K562 (cell line): ENCODE data around the gene SH3PXD2B. TPM values are rescaled to one million over a fixed set of nuclear protein-coding genes. Genes with fewer than 3 reads are reported as not detected.

Experiments
- ARNT ChIP-seq, 2 experiments: fragments of 450-650 bp; IDR thresholded peaks; 2 replicates each; pipeline ENCODE4 v1.6.1; 2016; ENCODE audit warnings: mild to moderate bottlenecking in 1 of 2
- CBX1 ChIP-seq: sonication (generic); IDR thresholded peaks from 2 replicates; pipeline ENCODE4 v1.6.1; 2016; ENCODE audit warnings: antibody characterized with exemption, low read depth, mild to moderate bottlenecking
- FOXJ2 ChIP-seq: fragments of 200-800 bp; sonication (Bioruptor generic); IDR thresholded peaks from 2 replicates; pipeline ENCODE4 v1.6.1; 2016; ENCODE audit warnings: missing genetic modification characterization, missing compliant biosample characterization
- FOXJ3 ChIP-seq: sonication (generic); formaldehyde crosslinking; IDR thresholded peaks from 2 replicates; pipeline ENCODE4 v1.4.0; 2020; ENCODE audit warnings: mild to moderate bottlenecking, missing genetic modification reagents
- HDAC6 ChIP-seq: IDR thresholded peaks from 2 replicates; pipeline ENCODE4 v1.6.1; 2012; ENCODE audit warnings: low read depth, mild to moderate bottlenecking, control low read depth, inconsistent platforms, low read length, moderate library complexity
- ILF3 ChIP-seq: fragments of 450-650 bp; IDR thresholded peaks from 2 replicates; pipeline ENCODE4 v1.6.1; 2018; ENCODE audit warnings: antibody characterized with exemption, mild to moderate bottlenecking, moderate library complexity, borderline replicate concordance
- JUND ChIP-seq, 2 experiments: IDR thresholded peaks; 2 replicates in 1 of 2; 3 replicates in 1 of 2; pipeline ENCODE4 v1.6.1; 2011; ENCODE audit warnings: borderline replicate concordance in 2 of 2, low read depth in 2 of 2, low read length in 2 of 2, improper control_type of control experiment in 1 of 2, missing biosample characterization in 1 of 2, missing genetic modification characterization in 1 of 2, missing genetic modification reagents in 1 of 2
- KDM1A ChIP-seq, 2 experiments: fragments of 450-650 bp; IDR thresholded peaks; 2 replicates each; pipeline ENCODE4 v1.6.1; 2016; ENCODE audit warnings: mild to moderate bottlenecking in 2 of 2
- NFYB ChIP-seq: IDR thresholded peaks from 2 replicates; pipeline ENCODE4 v1.6.1; 2011; ENCODE audit warnings: mild to moderate bottlenecking, moderate library complexity; ENCODE audit not compliant: insufficient read length; ENCODE audit errors: extremely low read depth
- RAD21 ChIP-seq, 2 experiments: fragments of 250-450 bp in 1 of 2; fragments of 450-650 bp in 1 of 2; sonication (Bioruptor Pico) in 1 of 2; formaldehyde crosslinking in 1 of 2; IDR thresholded peaks in 1 of 2; conservative IDR thresholded peaks in 1 of 2; 2 replicates each; pipeline versions ENCODE4 v1.4.0 to v1.8.0; 2020 to 2022; ENCODE audit warnings: mild to moderate bottlenecking in 2 of 2, moderate library complexity in 1 of 2
- RBBP5 ChIP-seq: fragments of 200-600 bp; sonication (generic); IDR thresholded peaks from 2 replicates; pipeline ENCODE4 v1.6.1; 2012; ENCODE audit warnings: borderline replicate concordance, mild to moderate bottlenecking, low read length, control low read depth, inconsistent platforms; ENCODE audit not compliant: insufficient read depth, poor library complexity, severe bottlenecking
- RBM25 ChIP-seq: fragments of 200-400 bp; formaldehyde crosslinking; IDR thresholded peaks from 2 replicates; pipeline ENCODE4 v1.6.1; 2018; ENCODE audit warnings: low read length, low read depth, moderate library complexity; ENCODE audit not compliant: severe bottlenecking
- RFX7 ChIP-seq: fragments of 250-450 bp; sonication (Bioruptor Pico); IDR thresholded peaks from 2 replicates; pipeline ENCODE4 v1.5.1; 2021; ENCODE audit warnings: mild to moderate bottlenecking
- RNF2 ChIP-seq: sonication (generic); IDR thresholded peaks from 2 replicates; pipeline ENCODE4 v1.6.1; 2016
- SMARCE1 ChIP-seq: fragments of 450-650 bp; IDR thresholded peaks from 2 replicates; pipeline ENCODE4 v1.7.1; 2016; ENCODE audit warnings: mild to moderate bottlenecking
- SRSF7 ChIP-seq: fragments of 200-400 bp; formaldehyde crosslinking; optimal IDR thresholded peaks from 2 replicates; pipeline ENCODE3; 2017; ENCODE audit warnings: mild to moderate bottlenecking, low read depth, low read length
- WHSC1 ChIP-seq: IDR thresholded peaks from one replicate; pipeline ENCODE4 v1.6.1; 2012; ENCODE audit warnings: low read length, control low read depth, inconsistent platforms
- ZC3H11A ChIP-seq: IDR thresholded peaks from 2 replicates; pipeline ENCODE4 v1.6.1; 2012; ENCODE audit warnings: low read depth, low read length, improper control_type of control experiment
- ZNF316 ChIP-seq: fragments of 450-650 bp; IDR thresholded peaks from 2 replicates; pipeline ENCODE4 v1.6.1; 2016
- ZNF354B ChIP-seq: fragments of 250-450 bp; sonication (Bioruptor Pico); IDR thresholded peaks from 2 replicates; pipeline ENCODE4 v1.4.0; 2020
- polyA plus RNA-seq, 8 experiments: library from polyadenylated mRNA; depleted of rRNA in 4 of 8; stranded (reverse) in 5 of 8; unstranded in 3 of 8; fragments of >200 nt; fragmentation: Nextera tagmentation in 2 of 8; fragmentation: Illumina TruSeq in 1 of 8; extraction: Ambion mirVana in 2 of 8; extraction: Trizol in 1 of 8; gene quantifications; 2 replicates each; pipeline versions ENCODE4 v1.2.1 to v1.2.3, GENCODE V29; 2011 to 2014; ENCODE audit warnings: inconsistent platforms in 1 of 8, missing spikeins in 1 of 8
- total RNA-seq, 7 experiments: library from RNA; depleted of rRNA in 6 of 7; stranded (reverse); fragments of >200 nt in 6 of 7; fragmentation: Illumina TruSeq in 2 of 7; extraction: Trizol in 2 of 7; gene quantifications; 2 replicates each; pipeline versions ENCODE4 v1.2.1 to v1.2.3, GENCODE V29; 2011 to 2021; ENCODE audit warnings: low replicate concordance in 1 of 7
- TF ChIP-seq, protein P1 (sequence below): conservative IDR thresholded peaks from 2 replicates; pipeline ENCODE4 v1.6.1; 2011; ENCODE audit warnings: low read depth, mild to moderate bottlenecking, low read length; ENCODE audit not compliant: control insufficient read depth
- TF ChIP-seq, protein P2 (sequence below): fragments of 250-450 bp; sonication (Bioruptor Pico); IDR thresholded peaks from 2 replicates; pipeline ENCODE4 v1.4.0; 2020; ENCODE audit warnings: mild to moderate bottlenecking, moderate library complexity, borderline replicate concordance
- TF ChIP-seq, protein P3 (sequence below): fragments of 200-800 bp; sonication (Bioruptor generic); IDR thresholded peaks from 2 replicates; pipeline ENCODE4 v1.6.1; 2017; ENCODE audit warnings: missing genetic modification characterization, missing compliant biosample characterization

SH3PXD2B gene
- total and polyA plus RNA-seq, 9 of the 15 experiments (the other 6 are each of a cell fraction or from before 2014, with no cell fraction given): 0.04 to 0.66 (median 0.19) TPM

DNA sequence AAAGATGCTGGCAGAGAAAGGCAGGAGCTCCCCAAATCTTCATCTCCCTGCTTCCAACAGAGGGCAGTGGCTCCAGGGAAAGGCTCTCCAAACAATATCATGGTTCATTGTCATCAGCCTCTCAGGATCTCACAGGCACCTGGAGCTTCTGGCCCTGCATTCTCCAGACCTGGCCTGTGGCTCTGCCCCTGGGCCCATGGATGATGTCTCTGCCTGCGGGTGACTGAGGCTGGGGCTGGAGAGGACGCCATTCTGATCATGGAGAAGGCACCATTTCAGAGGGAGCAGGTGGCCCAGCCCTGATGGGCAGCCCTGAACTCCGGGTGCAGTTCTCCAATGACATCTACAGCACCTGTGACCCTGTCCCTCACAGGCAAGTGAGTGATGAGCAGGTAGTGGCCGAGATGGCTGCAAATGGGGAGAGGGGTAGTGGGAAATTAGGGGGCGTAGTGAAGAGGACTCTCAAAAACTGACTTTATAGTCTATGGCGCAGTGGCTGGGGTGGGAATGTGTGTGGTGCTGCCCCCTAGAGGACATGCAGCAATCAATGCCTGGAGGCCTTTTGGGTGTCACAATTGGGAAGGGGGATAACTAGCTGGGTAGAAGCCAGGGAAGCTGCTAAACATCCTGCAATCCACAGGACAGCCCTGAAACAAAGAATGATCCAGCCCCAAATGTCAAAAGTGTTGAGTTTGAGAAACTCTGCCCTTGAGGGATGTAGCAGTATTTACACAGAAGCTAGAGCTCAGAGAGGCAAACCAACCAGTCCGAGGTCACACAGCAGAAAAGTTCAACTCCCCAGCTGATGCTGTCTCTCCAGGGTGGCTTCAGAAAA lies 3.2 kb downstream of the SH3PXD2B start (continued):
- no peak for TF ChIP-seq ARNT (IDR thresholded peaks at IDR 0.05)
- TF ChIP-seq, protein P1, sequence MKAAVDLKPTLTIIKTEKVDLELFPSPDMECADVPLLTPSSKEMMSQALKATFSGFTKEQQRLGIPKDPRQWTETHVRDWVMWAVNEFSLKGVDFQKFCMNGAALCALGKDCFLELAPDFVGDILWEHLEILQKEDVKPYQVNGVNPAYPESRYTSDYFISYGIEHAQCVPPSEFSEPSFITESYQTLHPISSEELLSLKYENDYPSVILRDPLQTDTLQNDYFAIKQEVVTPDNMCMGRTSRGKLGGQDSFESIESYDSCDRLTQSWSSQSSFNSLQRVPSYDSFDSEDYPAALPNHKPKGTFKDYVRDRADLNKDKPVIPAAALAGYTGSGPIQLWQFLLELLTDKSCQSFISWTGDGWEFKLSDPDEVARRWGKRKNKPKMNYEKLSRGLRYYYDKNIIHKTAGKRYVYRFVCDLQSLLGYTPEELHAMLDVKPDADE: no peak
- TF ChIP-seq CBX1: no peak
- no peak for TF ChIP-seq RFX7 (CRISPR knock-in tag)
- TF ChIP-seq JUND (IDR thresholded peaks at IDR 0.05; ENCODE audit: borderline replicate concordance, low read depth, low read length): no peak
- peak; percentile 13; the same call in 1 of the 3 replicates for TF ChIP-seq JUND (tag; IDR thresholded peaks at IDR 0.05; ENCODE audit: borderline replicate concordance, low read depth, low read length)
- no peak for TF ChIP-seq RNF2
- TF ChIP-seq, protein P2, sequence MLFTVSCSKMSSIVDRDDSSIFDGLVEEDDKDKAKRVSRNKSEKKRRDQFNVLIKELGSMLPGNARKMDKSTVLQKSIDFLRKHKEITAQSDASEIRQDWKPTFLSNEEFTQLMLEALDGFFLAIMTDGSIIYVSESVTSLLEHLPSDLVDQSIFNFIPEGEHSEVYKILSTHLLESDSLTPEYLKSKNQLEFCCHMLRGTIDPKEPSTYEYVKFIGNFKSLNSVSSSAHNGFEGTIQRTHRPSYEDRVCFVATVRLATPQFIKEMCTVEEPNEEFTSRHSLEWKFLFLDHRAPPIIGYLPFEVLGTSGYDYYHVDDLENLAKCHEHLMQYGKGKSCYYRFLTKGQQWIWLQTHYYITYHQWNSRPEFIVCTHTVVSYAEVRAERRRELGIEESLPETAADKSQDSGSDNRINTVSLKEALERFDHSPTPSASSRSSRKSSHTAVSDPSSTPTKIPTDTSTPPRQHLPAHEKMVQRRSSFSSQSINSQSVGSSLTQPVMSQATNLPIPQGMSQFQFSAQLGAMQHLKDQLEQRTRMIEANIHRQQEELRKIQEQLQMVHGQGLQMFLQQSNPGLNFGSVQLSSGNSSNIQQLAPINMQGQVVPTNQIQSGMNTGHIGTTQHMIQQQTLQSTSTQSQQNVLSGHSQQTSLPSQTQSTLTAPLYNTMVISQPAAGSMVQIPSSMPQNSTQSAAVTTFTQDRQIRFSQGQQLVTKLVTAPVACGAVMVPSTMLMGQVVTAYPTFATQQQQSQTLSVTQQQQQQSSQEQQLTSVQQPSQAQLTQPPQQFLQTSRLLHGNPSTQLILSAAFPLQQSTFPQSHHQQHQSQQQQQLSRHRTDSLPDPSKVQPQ (CRISPR knock-in tag): no peak
- TF ChIP-seq ILF3: no peak
- TF ChIP-seq FOXJ3 (CRISPR knock-in tag): no peak
- peak; percentile 9 to 53; a peak in 2 of 4 replicates for TF ChIP-seq RAD21 (CRISPR knock-in tag; conservative IDR thresholded peaks at IDR 0.05 in 1 of 2, IDR thresholded peaks at IDR 0.05 in 1 of 2)
- no peak for TF ChIP-seq SMARCE1
- no peak for TF ChIP-seq SRSF7
- TF ChIP-seq ZC3H11A: no peak
- TF ChIP-seq NFYB: no peak
- no peak for TF ChIP-seq WHSC1
- TF ChIP-seq FOXJ2 (tag): no peak
- TF ChIP-seq, protein P3, sequence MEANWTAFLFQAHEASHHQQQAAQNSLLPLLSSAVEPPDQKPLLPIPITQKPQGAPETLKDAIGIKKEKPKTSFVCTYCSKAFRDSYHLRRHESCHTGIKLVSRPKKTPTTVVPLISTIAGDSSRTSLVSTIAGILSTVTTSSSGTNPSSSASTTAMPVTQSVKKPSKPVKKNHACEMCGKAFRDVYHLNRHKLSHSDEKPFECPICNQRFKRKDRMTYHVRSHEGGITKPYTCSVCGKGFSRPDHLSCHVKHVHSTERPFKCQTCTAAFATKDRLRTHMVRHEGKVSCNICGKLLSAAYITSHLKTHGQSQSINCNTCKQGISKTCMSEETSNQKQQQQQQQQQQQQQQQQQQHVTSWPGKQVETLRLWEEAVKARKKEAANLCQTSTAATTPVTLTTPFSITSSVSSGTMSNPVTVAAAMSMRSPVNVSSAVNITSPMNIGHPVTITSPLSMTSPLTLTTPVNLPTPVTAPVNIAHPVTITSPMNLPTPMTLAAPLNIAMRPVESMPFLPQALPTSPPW (CRISPR knock-in tag): no peak
- no peak for TF ChIP-seq RBBP5
- no peak for TF ChIP-seq ZNF316
- no peak for TF ChIP-seq HDAC6
- TF ChIP-seq KDM1A (IDR thresholded peaks at IDR 0.05): peak; percentile 50 to 65; a peak in 3 of 4 replicates
- peak; percentile 91 for TF ChIP-seq RBM25
- no peak for TF ChIP-seq ZNF354B (CRISPR knock-in tag)
